Neural cell (in vitro differentiated cells): ENCODE results near the gene PHLDB2. TPM values are rescaled to one million over a fixed set of nuclear protein-coding genes. Genes with fewer than 3 reads are reported as not detected.

ENCODE experiments used
- H2AFZ ChIP-seq: fragments of 200-600, 300-800 bp; sonication (generic), shearing (Covaris generic); 2 replicates; pipeline ENCODE4 v1.6.0; 2014; ENCODE audit warnings: low read depth, mild to moderate bottlenecking, antibody characterized with exemption, low read length, moderate library complexity
- H3F3A ChIP-seq: fragments of 200-600 bp; shearing (Covaris generic); 2 replicates; pipeline ENCODE4 v1.6.1; 2016; ENCODE audit warnings: mild to moderate bottlenecking, moderate library complexity, mixed read lengths, antibody characterized with exemption, low read length; ENCODE audit not compliant: insufficient read depth, poor library complexity, severe bottlenecking
- H3K27ac ChIP-seq: fragments of 200-600, 300-800 bp; sonication (generic), shearing (Covaris generic); 2 replicates; pipeline ENCODE4 v1.5.1; 2014; ENCODE audit warnings: mild to moderate bottlenecking, low read length, moderate library complexity
- H3K27me3 ChIP-seq: fragments of 300-800, 200-600 bp; sonication (generic), shearing (Covaris generic); 2 replicates; pipeline ENCODE4 v1.6.0; 2014; ENCODE audit warnings: mild to moderate bottlenecking, low read depth, low read length, moderate library complexity; ENCODE audit not compliant: insufficient read depth
- H3K36me3 ChIP-seq: fragments of 300-800, 200-600 bp; sonication (generic), shearing (Covaris generic); 2 replicates; pipeline ENCODE4 v1.5.1; 2014; ENCODE audit warnings: mild to moderate bottlenecking, antibody characterized with exemption, low read length, moderate library complexity; ENCODE audit not compliant: insufficient read depth
- H3K4me2 ChIP-seq: fragments of 300-800, 200-600 bp; sonication (generic), shearing (Covaris generic); 2 replicates; pipeline ENCODE4 v1.6.0; 2014; ENCODE audit warnings: mild to moderate bottlenecking, low read length
- H3K4me3 ChIP-seq: fragments of 300-800, 200-600 bp; sonication (generic), shearing (Covaris generic); 2 replicates; pipeline ENCODE4 v1.5.1; 2014; ENCODE audit warnings: mild to moderate bottlenecking, low read length, moderate library complexity
- H3K79me2 ChIP-seq: fragments of 200-600 bp; shearing (Covaris generic); replicated peaks from 2 replicates; pipeline ENCODE4 v1.6.0; 2014; ENCODE audit warnings: mild to moderate bottlenecking, low read length, moderate library complexity; ENCODE audit not compliant: insufficient read depth
- H3K9ac ChIP-seq: fragments of 300-800, 200-600 bp; sonication (generic), shearing (Covaris generic); 2 replicates; pipeline ENCODE4 v1.6.1; 2016; ENCODE audit warnings: mild to moderate bottlenecking, low read length, mixed read lengths
- H3K9me2 ChIP-seq: fragments of 200-600 bp; shearing (Covaris generic); 2 replicates; pipeline ENCODE4 v1.6.1; 2016; ENCODE audit warnings: mild to moderate bottlenecking, low read length, mixed read lengths; ENCODE audit not compliant: insufficient read depth
- H3K9me3 ChIP-seq: fragments of 200-600, 300-800 bp; sonication (generic), shearing (Covaris generic); 2 replicates; pipeline ENCODE4 v1.6.1; 2016; ENCODE audit warnings: mild to moderate bottlenecking, mixed run types, low read length, moderate library complexity, mixed read lengths
- H4K20me1 ChIP-seq: fragments of 200-600 bp; shearing (Covaris generic); 2 replicates; pipeline ENCODE4 v1.6.1; 2016; ENCODE audit warnings: mild to moderate bottlenecking, mixed run types; ENCODE audit not compliant: insufficient read depth
- CTCF ChIP-seq: fragments of 450-650 bp; IDR thresholded peaks from 2 replicates; pipeline ENCODE4 v1.5.1; 2014; ENCODE audit warnings: antibody characterized with exemption, mild to moderate bottlenecking, moderate library complexity; ENCODE audit not compliant: poor library complexity, severe bottlenecking
- EP300 ChIP-seq: fragments of 450-650 bp; conservative IDR thresholded peaks from 2 replicates; pipeline ENCODE4 v1.6.1; 2014; ENCODE audit warnings: antibody characterized with exemption, mild to moderate bottlenecking, moderate library complexity; ENCODE audit not compliant: poor library complexity, severe bottlenecking
- EZH2 ChIP-seq: fragments of 200-600, 300-800 bp; shearing (Covaris generic), sonication (generic); IDR thresholded peaks from 2 replicates; pipeline ENCODE4 v1.6.1; 2014; ENCODE audit warnings: antibody characterized with exemption, low read length, borderline replicate concordance, mild to moderate bottlenecking; ENCODE audit not compliant: insufficient read depth, poor library complexity, severe bottlenecking
- MXI1 ChIP-seq: fragments of 450-650 bp; conservative IDR thresholded peaks from 2 replicates; pipeline ENCODE4 v1.6.1; 2014; ENCODE audit warnings: antibody characterized with exemption, mild to moderate bottlenecking; ENCODE audit not compliant: poor library complexity, severe bottlenecking
- POLR2AphosphoS5 ChIP-seq: IDR thresholded peaks from 2 replicates; pipeline ENCODE4 v1.6.1; 2012
- RAD21 ChIP-seq: fragments of 450-650 bp; conservative IDR thresholded peaks from 2 replicates; pipeline ENCODE4 v1.6.1; 2014; ENCODE audit warnings: antibody characterized with exemption, mild to moderate bottlenecking, moderate library complexity
- SMC3 ChIP-seq: fragments of 450-650 bp; conservative IDR thresholded peaks from 2 replicates; pipeline ENCODE4 v1.6.1; 2014; ENCODE audit warnings: antibody characterized with exemption, mild to moderate bottlenecking, moderate library complexity; ENCODE audit not compliant: poor library complexity
- TAF1 ChIP-seq: IDR thresholded peaks from 2 replicates; pipeline ENCODE4 v1.6.1; 2012; ENCODE audit warnings: low read depth
- polyA plus RNA-seq: library from polyadenylated mRNA; depleted of rRNA; stranded (reverse); fragments of >200 nt; gene quantifications from 2 replicates; pipeline ENCODE4 v1.2.3, GENCODE V29; 2014
- TF ChIP-seq, protein P1 (sequence below): IDR thresholded peaks from 2 replicates; pipeline ENCODE4 v1.6.1; 2012; ENCODE audit warnings: borderline replicate concordance

PHLDB2 gene
- polyA plus RNA-seq, 1 donor from 2014 or later, result 1.4 TPM

- no peaks in the 10 kb centered on the region for H3K27me3 ChIP-seq
- H3K27ac ChIP-seq, result no peak overlapping the region
- H3K4me3 ChIP-seq, result no peak overlapping the region
- no peaks in the 10 kb centered on the region for H3F3A ChIP-seq
- no peaks in the 10 kb centered on the region for H3K79me2 ChIP-seq
- no peak overlapping the region for H3K4me2 ChIP-seq
- H2AFZ ChIP-seq, result no peak overlapping the region
- no peaks in the 10 kb centered on the region for H3K36me3 ChIP-seq
- TF ChIP-seq EZH2 (no peak), MXI1 (no peak), POLR2AphosphoS5 (no peak)
- TF ChIP-seq, protein P1, sequence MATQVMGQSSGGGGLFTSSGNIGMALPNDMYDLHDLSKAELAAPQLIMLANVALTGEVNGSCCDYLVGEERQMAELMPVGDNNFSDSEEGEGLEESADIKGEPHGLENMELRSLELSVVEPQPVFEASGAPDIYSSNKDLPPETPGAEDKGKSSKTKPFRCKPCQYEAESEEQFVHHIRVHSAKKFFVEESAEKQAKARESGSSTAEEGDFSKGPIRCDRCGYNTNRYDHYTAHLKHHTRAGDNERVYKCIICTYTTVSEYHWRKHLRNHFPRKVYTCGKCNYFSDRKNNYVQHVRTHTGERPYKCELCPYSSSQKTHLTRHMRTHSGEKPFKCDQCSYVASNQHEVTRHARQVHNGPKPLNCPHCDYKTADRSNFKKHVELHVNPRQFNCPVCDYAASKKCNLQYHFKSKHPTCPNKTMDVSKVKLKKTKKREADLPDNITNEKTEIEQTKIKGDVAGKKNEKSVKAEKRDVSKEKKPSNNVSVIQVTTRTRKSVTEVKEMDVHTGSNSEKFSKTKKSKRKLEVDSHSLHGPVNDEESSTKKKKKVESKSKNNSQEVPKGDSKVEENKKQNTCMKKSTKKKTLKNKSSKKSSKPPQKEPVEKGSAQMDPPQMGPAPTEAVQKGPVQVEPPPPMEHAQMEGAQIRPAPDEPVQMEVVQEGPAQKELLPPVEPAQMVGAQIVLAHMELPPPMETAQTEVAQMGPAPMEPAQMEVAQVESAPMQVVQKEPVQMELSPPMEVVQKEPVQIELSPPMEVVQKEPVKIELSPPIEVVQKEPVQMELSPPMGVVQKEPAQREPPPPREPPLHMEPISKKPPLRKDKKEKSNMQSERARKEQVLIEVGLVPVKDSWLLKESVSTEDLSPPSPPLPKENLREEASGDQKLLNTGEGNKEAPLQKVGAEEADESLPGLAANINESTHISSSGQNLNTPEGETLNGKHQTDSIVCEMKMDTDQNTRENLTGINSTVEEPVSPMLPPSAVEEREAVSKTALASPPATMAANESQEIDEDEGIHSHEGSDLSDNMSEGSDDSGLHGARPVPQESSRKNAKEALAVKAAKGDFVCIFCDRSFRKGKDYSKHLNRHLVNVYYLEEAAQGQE, result no peak
- no peaks in the 10 kb centered on the region for H3K9me2 ChIP-seq
- no peak overlapping the region for H3K9ac ChIP-seq
- no peaks in the 10 kb centered on the region for H4K20me1 ChIP-seq
- H3K9me3 ChIP-seq, result no peaks in the 10 kb centered on the region
Measured at GRCh38 chr3:111952086-111952485, 93.0 kb downstream of the PHLDB2 start.

DNA sequence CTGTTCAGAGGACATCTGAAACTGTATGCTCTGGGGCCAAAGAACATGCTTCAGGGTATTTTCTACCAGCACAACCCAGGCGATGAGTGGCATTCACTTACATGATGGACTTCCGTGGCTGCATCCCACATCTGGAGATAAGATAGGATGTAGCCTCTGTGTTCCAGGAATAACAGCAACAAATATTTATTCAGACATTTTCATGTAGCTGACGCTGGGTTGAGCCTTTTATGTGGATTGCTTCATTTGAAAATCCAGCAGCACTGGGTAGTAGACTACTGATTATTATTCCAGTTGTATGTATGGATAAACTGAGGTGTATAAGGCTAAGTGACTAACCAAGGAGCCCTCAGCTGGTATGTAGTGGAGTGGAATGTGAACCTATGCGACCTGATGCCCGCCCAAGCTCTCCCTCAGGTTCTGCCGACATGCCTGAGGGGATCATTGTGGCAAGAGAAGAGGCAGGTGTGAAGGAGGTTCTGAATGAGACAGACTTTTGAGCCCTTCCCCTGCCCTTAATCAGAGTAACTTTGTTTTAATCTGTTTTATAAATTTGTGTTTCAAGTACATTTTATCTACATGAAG is 93.9 kb downstream of the PHLDB2 start:
- no peaks in the 10 kb centered on the region for H4K20me1 ChIP-seq
- no peaks in the 10 kb centered on the region for H3K79me2 ChIP-seq
- no peaks in the 10 kb centered on the region for H3K9me2 ChIP-seq
- H3K4me2 ChIP-seq, result no peak overlapping the region
- no peak for TF ChIP-seq SMC3
- no peak for TF ChIP-seq EZH2
- TF ChIP-seq RAD21, result no peak
- TF ChIP-seq, protein P1, result no peak
- TF ChIP-seq POLR2AphosphoS5, result no peak
- TF ChIP-seq EP300, result no peak
- no peak for TF ChIP-seq MXI1
- no peak for TF ChIP-seq TAF1
- TF ChIP-seq CTCF, result no peak
- H3K36me3 ChIP-seq, result no peaks in the 10 kb centered on the region
- no peak overlapping the region for H3K4me3 ChIP-seq
- H3F3A ChIP-seq, result no peaks in the 10 kb centered on the region
- no peaks in the 10 kb centered on the region for H3K9me3 ChIP-seq
- H3K27ac ChIP-seq, result no peak overlapping the region
- no peak overlapping the region for H2AFZ ChIP-seq
- no peaks in the 10 kb centered on the region for H3K27me3 ChIP-seq
- no peak overlapping the region for H3K9ac ChIP-seq
